Epithelial cell of umbilical artery (primary cell): ENCODE data around the gene CBLN3. TPM values are rescaled to one million over a fixed set of nuclear protein-coding genes. Genes with fewer than 3 reads are reported as not detected.

Source experiments
- total RNA-seq: library from RNA; depleted of rRNA; stranded (reverse); fragments of >200 nt; gene quantifications from 2 replicates; pipeline ENCODE4 v1.2.3, GENCODE V29; 2014

CBLN3 gene
- total RNA-seq, result 0.32 and 0.76 TPM in 2 replicates

DNA sequence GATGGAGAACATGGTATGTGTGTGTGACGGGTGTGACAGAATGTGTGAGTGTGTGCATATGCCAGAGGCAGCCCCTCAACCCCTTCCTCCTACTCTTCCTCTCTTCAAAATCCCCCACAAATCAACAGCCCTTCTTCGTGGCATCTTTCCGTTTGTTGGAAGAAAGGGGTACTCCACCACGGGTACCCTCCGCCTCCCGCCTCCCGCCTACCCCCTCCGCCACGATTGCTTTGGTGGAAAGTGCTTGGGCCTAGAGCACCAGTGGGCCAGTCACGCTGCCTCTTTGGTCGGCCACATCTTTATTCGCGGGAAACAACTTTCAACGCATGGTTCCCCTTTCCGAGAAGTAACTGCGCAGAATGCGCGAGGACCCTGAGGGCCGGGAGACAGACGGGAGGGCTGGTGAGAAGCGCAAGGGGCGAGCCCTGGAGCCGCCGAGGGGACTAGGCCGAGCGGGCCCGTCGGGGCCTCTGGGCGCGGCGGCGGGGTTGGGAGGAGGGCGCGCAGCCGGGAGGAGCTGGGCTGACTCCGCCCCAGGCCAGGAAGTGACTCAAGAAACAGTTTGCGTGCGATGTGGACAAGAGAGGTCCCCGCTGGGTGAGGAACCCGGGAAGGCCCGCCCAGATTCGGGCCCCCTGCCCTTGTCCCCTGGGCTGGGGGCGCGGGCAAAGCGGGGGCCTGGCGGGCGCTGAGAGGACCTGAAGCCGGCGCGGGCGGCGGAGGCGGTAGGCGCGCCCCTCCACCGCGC is at the start of gene CBLN3, which contains the start of gene KHNYN:
Gene CBLN3, minus strand, starts transcription at position 274 of the 748 bp plus-strand sequence. CDS start 614 bp downstream, outside the sequence.
Gene KHNYN, plus strand, starts transcription at position 560 of the 748 bp plus-strand sequence. CDS start 777 bp downstream, outside the sequence.

DNA sequence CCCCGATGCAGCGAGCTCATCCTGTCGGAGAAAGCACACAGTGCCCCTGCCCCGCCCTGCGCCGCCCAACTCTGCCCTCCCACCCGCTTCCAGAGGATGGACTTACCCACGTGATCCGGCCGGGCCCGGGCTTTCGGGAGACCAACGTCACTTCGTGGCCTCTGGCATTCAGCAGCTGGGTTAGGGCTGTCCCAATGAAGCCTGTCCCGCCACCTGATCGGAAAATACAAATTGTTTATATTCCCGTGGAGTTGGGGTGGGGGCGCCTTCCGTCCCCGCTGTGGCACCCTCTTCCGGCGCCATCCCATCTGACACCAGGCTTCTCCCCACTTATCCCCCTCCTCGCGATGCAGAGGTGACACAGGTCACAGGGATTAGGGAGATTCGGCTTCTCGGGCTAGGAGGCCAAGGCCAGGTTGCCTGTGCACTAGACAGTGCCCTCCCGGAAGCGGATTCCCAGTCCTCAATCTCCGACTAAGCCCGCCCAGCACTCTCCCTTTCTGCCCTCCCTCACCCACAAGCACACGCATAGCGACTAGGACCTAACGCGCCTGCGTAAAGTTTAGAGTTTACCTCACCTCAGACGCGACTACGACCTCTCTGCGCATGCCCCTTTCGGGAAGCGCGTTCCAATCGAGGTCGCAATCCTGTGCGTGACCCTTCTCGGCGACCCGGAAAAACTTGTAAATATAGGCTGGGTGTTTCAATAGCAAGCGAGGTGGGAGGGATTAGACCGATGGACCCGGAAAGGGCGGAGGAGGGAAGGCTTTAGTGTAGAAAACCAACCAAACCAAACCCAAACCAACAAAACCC is 13.0 kb upstream of the CBLN3 start, which contains the start of gene SDR39U1:
Gene SDR39U1, minus strand, starts transcription at position 537 of the 813 bp plus-strand sequence. Its CDS starts 7 bp downstream, at position 530.

DNA sequence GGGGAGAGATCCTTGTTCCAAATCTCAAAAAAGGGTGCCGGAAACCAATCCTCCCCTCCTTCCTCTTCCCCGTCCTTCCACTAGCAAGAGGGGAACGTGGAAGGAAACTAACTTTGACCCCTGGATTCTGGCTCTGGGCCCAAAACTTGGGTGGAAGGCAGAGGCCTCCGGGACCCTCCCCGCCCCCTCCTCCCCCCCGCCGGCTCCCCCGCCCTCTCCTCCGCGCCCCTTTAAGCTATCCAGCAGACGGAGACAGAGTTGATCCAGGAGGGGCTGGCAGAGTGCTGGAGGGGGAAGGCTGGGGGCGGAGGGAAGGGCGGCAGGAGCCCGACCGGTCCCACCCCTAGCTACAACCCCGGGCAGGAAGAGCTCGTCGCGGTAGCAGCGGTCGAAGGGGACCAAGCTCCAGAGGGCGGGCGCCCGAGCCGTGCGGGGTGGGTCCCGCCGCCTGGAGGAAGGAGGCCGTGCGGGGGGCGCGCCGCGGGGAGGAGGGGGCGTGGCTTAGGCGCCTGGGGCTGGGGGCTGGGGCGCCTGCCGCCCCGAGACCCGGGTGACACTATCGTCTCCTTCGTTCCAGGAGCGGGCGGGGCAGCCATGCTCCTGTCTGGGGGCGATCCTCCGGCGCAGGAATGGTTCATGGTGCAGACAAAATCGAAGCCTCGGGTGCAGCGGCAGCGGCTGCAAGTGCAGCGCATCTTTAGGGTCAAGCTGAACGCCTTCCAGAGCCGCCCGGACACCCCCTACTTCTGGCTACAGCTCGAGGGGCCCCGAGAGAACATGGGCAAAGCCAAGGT is 30.6 kb downstream of the CBLN3 start, which contains the start of gene NYNRIN:
Gene NYNRIN, plus strand, starts transcription at position 351 of the 794 bp plus-strand sequence. Its CDS starts 244 bp downstream, at position 595.

Other genes with a start within 250 kb of the CBLN3 start
- gene IPO4, start 240.9 kb downstream of the CBLN3 start, total RNA-seq, result 33.1 and 43.2 TPM in 2 replicates
- 48.7 and 71.6 TPM in 2 replicates for gene TM9SF1, start 234.2 kb downstream of the CBLN3 start, total RNA-seq
- not detected in 2 replicates for gene TSSK4, start 224.0 kb downstream of the CBLN3 start, total RNA-seq
- gene CHMP4A, start 216.2 kb downstream of the CBLN3 start, total RNA-seq, result 28.3 and 54.1 TPM in 2 replicates
- 16.9 and 28.1 TPM in 2 replicates for gene MDP1, start 213.6 kb downstream of the CBLN3 start, total RNA-seq
- 201 and 492 TPM in 2 replicates for gene NEDD8, start 197.3 kb downstream of the CBLN3 start, total RNA-seq
- gene GMPR2, start 196.7 kb downstream of the CBLN3 start, total RNA-seq, result 81.2 and 135 TPM in 2 replicates
- gene TINF2, start 187.0 kb downstream of the CBLN3 start, total RNA-seq, result 58.2 and 60.7 TPM in 2 replicates
- gene TGM1, start 166.5 kb downstream of the CBLN3 start, total RNA-seq, result 0.65 and 0.91 TPM in 2 replicates
- gene RABGGTA, start 158.1 kb downstream of the CBLN3 start, total RNA-seq, result 13.2 and 27.3 TPM in 2 replicates
- gene DHRS1, start 129.9 kb downstream of the CBLN3 start, total RNA-seq, result 3.6 and 19.0 TPM in 2 replicates
- gene NOP9, start 129.8 kb downstream of the CBLN3 start, total RNA-seq, result 22.4 and 26.6 TPM in 2 replicates
- 0.32 and 3.2 TPM in 2 replicates for gene CIDEB, start 121.7 kb downstream of the CBLN3 start, total RNA-seq
- gene LTB4R2, start 119.5 kb downstream of the CBLN3 start, total RNA-seq, result 2.6 and 5.0 TPM in 2 replicates
- 0.65 and 3.0 TPM in 2 replicates for gene LTB4R, start 118.2 kb downstream of the CBLN3 start, total RNA-seq
- gene ADCY4, start 94.6 kb downstream of the CBLN3 start, total RNA-seq, result 20.1 and 36.6 TPM in 2 replicates
- gene RIPK3, start 89.7 kb downstream of the CBLN3 start, total RNA-seq, result 5.5 and 6.7 TPM in 2 replicates
- gene NFATC4, start 61.5 kb downstream of the CBLN3 start, total RNA-seq, result 21.8 and 25.1 TPM in 2 replicates
- gene NYNRIN, start 30.7 kb downstream of the CBLN3 start, total RNA-seq, result 12.2 and 14.3 TPM in 2 replicates
- gene KHNYN, start 286 bp upstream of the CBLN3 start, total RNA-seq, result 62.0 and 71.4 TPM in 2 replicates
- 8.1 and 9.6 TPM in 2 replicates for gene SDR39U1, start 13.1 kb upstream of the CBLN3 start, total RNA-seq
- gene CMA1, start 78.6 kb upstream of the CBLN3 start, total RNA-seq, result not detected in 2 replicates
- gene CTSG, start 146.6 kb upstream of the CBLN3 start, total RNA-seq, result not detected in 2 replicates
- gene GZMH, start 180.0 kb upstream of the CBLN3 start, total RNA-seq, result not detected in 2 replicates
- gene GZMB, start 204.5 kb upstream of the CBLN3 start, total RNA-seq, result not detected in 2 replicates